NCI-H1092 (cell line): Measurements from ENCODE around the gene EGFL8.
"Not testable (repeated sequence)": the region's sequence is repeated elsewhere in the genome, so short reads cannot be mapped to it uniquely, and the experiment has no call there.

ENCODE experiments used
- DNase-seq: peaks from one replicate; lab custom pipeline; 2025; lab: John Stamatoyannopoulos, UW

EGFL8 gene

DNA sequence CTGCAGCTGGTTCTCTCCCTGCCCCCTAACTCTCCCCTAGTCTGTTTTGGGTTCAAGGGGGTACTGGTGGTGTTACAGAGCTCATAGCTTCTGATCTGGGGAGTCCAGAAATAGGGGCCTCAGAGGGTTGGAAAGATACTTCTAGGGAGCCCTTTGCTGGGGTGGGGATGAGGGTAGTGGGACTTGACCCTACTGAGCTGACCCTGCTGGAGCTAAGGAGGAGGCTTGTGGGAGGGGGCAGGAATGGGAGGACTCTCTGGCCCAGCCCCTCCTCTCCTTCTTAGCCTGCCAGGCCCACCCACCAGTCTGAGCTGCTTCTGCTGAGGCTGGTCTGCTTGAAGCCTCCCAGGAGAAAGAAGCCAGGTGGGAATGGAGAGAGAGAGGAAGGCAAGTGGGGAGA, at the start of gene EGFL8:
Gene EGFL8 (plus strand): TSS at position 301 of the 400 bp plus-strand sequence. CDS start 1,571 bp downstream, outside the sequence.
- DNase-seq, result no peak

DNA sequence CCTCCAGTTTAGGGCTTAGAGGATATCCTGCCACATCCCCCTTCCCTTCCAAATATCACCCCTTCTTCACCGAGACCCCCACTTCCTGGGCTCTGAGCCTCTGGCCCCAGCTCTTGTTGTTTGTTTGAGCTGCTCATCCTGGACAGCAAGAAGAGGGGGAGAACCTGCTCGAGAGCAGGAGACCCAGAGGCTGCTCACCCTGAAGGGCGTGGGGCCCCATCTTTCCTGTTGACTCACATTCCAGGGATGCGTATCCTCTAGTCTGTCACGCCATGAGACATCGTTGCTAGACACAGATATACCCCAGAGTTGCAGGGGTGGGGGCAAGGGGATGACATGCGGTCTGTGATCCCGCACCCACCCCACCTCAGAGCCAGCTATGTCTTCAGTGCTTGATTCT, 49.6 kb upstream of the EGFL8 start:
- DNase-seq, result no peak

DNA sequence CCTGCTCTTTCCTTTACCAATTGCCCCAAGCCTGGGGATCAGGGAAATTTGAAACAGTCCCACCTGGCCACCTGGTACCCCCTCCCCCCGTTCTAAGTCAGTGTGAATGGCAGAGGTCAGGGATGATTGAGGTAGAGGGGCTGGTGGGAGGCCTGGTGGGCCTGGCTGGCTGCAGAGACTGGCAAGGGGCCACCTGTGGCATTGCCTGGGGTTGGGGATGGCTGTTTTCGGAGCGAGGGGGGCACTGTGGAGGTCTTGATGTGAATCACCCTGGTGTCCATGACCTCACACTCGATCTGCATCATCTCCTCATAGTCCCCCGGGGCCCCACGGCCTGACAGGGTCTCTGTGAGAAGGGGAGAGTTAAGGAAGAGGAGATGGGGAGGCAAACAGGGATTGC, 48.8 kb upstream of the EGFL8 start:
- DNase-seq, result no peak

DNA sequence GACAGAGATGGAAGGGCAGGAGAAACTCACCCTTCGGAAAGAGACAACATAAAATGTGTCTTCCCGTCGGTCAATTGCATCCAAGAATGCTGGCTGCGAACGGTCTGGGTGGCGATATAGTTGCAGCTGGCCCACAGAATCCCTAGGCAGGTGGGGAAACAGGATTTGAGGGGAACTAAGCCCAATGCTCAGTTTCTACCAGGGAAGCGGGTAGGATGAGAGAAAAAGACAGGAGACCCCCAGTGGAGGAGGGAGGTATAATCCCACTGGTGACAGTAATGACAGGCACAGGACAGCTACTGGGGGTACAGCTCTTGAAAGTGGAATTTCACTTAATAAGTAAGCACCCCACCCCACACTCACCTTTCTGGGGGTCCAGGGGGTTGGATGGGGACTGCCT, 47.7 kb upstream of the EGFL8 start:
- no peak for DNase-seq

DNA sequence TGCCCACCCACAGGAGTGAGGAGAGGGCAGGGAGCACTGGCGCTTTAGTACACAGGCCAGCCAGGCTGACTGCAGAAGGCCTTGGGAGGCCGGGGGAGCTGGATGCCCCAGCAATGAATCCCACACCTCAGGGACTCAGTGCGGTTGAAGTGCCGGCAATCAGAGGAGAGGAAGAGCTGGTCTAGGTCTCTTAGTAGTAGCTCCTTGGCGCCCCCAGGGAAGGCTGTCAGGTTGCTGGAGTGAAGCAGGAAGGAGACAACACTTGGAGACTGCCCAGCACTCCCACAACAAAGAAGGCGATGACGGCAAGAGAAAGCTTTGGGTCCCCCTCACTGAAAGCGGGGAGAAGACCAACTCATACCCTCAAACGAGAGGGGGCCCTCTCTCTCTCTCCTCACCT, 46.9 kb upstream of the EGFL8 start:
- DNase-seq, result no peak

- peak; percentile 41 for DNase-seq
Measured at GRCh38 chr6:32118782-32119628, 45.4 kb upstream of the EGFL8 start.

- no peak for DNase-seq
Measured at GRCh38 chr6:32120573-32121059, 43.8 kb upstream of the EGFL8 start.

GRCh38 chr6:32123681-32124080, 40.7 kb upstream of the EGFL8 start:
- no peak for DNase-seq

DNA sequence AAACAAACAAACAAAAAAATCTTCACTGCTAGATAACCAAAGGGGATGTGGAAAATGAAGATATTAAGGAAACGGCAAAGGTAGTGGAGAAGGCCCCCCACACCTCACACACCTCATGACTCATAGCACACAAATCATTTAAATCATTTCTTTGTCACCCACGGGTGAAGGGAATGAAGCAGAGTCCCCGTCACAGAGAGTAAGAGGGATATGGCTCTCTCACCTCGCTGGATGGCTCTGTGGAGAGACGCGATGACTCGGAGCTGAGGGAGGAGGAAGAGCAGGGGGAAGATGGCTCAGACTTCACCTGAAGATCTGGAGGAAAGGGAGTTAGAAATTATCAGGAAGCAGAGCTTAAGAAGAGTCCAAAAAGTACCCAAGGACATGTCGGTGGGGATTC, 37.5 kb upstream of the EGFL8 start:
- no peak for DNase-seq

GRCh38 chr6:32127409-32127716, 37.0 kb upstream of the EGFL8 start:
- no peak for DNase-seq

DNA sequence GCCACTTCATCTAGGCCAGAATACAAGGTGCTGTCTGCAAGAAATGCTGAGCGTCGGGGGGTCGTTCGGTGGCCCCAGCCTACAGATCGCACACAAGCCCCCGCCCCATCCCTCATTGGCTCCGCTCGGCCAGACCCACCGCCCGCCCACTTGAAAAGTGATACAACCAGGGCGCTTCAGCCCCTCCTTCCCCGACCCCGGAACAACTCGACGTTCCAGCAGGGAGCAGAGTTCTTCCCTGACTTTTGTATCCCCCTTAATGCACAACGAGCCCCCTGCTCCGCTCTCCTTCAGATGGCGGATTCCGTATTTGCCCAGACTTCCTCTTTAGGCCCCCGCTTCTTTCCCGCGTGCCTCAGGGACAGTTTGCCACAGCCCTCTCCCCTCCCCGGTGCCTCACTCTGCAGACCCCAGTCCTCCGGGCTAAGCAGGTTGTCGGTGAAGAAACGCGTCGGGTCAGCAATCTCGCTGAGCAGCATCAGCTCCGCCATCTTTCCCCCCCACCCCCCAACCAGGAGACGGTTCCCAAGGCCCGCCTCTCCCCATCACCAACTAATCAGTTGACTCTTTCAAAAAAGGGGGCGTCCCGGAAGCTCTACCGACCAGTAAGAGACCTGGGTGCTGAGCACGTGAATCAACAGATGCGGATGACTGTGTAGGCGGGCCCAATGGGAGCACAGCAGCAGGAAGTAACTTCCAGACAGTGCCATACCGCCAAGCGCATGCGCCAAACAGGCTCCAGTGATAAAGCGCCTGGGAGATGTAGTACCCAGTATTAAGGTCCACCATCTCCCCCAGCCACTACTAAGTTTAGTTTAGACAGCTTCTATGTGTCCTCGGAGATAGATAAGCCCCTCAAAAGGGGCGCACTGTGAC, 36.4 kb upstream of the EGFL8 start, which contains the start of gene ATF6B:
Gene ATF6B (minus strand): TSS at position 530 of the 876 bp plus-strand sequence. CDS start 39 bp downstream, at position 491.
- DNase-seq, result peak; percentile 95

DNA sequence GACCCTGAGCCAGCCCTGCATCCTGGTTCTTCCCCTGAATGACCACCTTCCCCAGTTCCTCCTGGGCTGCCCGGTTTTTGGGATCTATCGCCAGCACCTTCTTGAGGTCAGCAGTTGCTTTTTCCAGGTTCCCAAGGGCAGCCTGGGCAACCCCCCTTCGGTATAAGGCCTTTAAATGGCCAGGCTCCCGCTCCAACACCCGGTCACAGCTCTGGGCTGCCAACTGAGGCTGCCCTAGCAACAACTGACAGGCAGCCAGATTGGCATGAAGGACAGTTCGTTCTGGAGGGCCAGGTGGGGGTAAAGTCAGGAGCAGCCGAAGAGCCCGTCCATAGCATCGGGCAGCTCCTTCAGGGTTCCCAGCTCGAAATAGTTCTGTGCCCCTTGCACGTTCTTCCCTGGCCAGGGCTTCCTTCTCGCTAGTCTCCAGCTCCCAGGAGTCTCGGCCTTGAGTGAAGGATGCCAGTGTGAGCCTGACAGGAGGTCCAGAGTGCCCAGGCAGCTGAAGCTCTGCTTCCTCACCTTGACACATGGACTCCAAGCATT, 35.6 kb upstream of the EGFL8 start:
- DNase-seq, result no peak

DNA sequence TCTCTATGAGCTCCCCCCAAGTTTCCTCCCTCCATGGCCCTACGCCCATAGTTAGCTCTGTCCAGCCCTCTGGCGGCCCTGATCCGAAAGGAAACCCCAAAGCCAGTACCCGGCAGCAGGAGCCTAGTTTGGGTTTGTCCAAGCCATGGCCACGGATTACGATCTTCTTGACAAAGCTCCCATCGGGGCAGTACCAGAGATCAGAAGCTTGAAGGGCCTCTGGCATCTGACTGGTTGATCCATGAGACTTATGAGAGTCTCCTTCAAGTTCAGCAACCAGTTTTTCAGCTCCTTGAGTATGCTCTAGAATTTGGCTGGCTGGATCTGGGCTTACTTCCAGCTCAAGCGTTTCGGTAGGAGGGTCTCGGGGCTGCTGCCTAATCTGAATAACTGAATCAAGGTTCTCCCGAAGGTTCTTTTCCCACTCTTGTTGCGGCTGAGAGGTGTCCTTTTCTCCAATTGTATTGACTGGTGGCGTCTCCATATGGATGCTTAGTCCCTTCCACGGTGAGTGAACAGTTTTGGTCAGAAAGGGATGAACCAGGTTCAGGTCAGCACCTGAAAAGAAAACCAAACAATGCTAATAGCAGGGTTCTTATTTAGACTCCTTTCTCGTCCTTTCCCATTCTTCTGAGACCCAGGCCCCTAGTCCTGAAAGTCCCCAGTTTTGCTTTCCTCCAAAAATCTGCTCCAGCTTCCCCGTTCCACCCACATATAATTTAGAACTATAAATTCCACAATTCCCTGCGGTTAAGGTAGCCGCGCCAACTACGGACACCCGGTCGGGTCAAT, 34.9 kb upstream of the EGFL8 start:
- DNase-seq, result peak; percentile 57

DNA sequence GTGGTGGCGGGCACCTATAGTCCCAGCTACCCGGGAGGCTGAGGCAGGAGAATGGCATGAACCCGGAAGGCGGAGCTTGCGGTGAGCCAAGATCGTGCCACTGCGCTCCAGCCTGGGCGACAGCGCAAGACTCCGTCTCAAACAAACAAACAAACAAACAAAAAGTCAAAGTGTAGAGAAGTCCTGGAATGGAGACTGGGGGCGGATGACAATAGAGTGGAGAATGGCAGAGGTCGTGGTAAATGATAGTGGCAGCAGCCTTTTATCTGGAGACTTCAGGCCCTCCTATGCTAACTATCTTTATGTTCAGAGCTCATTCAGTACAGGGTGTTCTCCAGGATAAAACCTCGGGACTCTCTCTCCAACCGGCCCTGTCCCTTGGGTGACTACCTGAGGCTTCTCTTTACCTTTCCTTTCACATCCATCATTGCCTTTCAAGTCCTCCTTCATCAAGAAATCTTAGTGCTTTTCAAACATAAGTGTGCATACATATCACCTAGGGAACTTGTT, 32.9 kb upstream of the EGFL8 start:
- no peak for DNase-seq

- no peak for DNase-seq
Measured at GRCh38 chr6:32132110-32132509, 32.3 kb upstream of the EGFL8 start.

DNA sequence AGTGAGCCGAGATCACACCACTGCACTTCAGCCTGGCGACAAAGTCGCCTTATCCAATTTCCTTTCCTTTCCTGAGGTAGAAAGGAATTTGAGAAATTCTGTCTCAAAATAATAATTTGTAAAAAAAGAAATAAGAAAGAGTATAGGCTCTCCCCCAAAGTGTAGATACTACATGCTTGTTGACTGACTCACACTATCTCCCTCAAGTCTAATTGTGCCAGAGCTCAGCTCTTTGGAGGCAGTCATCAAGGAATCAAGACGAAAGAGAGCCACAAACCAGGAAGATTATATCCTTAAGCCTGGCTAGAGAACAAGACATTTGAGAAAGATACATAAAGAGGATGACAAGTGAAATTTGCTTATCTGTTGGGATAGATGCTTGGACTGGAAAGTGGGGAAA, 30.6 kb upstream of the EGFL8 start:
- DNase-seq, result no peak

- DNase-seq, result no peak
Measured at GRCh38 chr6:32137454-32137853, 26.9 kb upstream of the EGFL8 start.

- DNase-seq, result no peak
Measured at GRCh38 chr6:32139590-32139989, 24.8 kb upstream of the EGFL8 start.

- no peak for DNase-seq
Measured at GRCh38 chr6:32140420-32141046, 23.9 kb upstream of the EGFL8 start.

- not testable (repeated sequence) for DNase-seq
Measured at GRCh38 chr6:32144238-32144637, 20.2 kb upstream of the EGFL8 start.

DNA sequence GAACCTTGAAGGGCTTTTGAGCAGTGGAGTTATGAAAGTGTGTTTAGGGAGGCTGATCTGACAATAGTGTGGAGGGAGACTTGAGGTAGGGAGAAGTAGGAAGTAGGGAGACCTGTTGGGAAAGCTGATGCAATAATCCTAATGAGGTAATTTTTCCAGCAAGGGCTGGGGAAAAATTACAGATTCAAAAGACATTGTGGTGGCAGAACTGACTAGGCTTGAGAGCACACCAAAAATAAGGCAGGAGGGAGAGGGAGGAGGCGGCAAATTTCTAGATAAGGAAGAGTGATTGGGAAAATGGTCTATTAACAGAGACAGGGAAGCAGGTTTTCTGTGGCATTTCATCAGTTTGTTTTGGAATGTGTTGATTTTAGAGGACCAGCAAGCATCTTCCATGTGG, 18.1 kb upstream of the EGFL8 start:
- no peak for DNase-seq
